Osteoblast (primary cell): ENCODE results near the gene ADK. TPM values are rescaled to one million over a fixed set of nuclear protein-coding genes. Genes with fewer than 3 reads are reported as not detected.

Source experiments
- DNase-seq: peaks from one replicate; pipeline ENCODE4 v3.0.0; 2011; ENCODE audit warnings: low spot score, mixed read lengths; ENCODE audit not compliant: insufficient read length; ENCODE audit errors: missing footprints
- H2AFZ ChIP-seq: 2 replicates; pipeline ENCODE4 v1.6.0; 2011; ENCODE audit warnings: mild to moderate bottlenecking, low read length
- H3K27ac ChIP-seq: 2 replicates; pipeline ENCODE4 v1.5.1; 2011; ENCODE audit warnings: mild to moderate bottlenecking, low read depth, low read length, moderate library complexity
- H3K27me3 ChIP-seq: 2 replicates; pipeline ENCODE4 v1.6.0; 2012; ENCODE audit warnings: mild to moderate bottlenecking, control low read depth, inconsistent platforms, low read length, moderate library complexity; ENCODE audit not compliant: insufficient read depth
- H3K36me3 ChIP-seq: 2 replicates; pipeline ENCODE4 v1.5.1; 2011; ENCODE audit warnings: mild to moderate bottlenecking, low read length, control low read depth, moderate library complexity; ENCODE audit not compliant: insufficient read depth
- H3K4me1 ChIP-seq: 2 replicates; pipeline ENCODE4 v1.5.1; 2011; ENCODE audit warnings: mild to moderate bottlenecking, low read length, control low read depth, moderate library complexity; ENCODE audit not compliant: insufficient read depth
- H3K4me2 ChIP-seq: 2 replicates; pipeline ENCODE4 v1.6.0; 2011; ENCODE audit warnings: mild to moderate bottlenecking, low read length; ENCODE audit not compliant: insufficient read depth
- H3K4me3 ChIP-seq: fragments of 200-600 bp; sonication (generic); 3 replicates; pipeline ENCODE4 v1.5.1; 2012; ENCODE audit warnings: mild to moderate bottlenecking, low read length, inconsistent platforms; ENCODE audit not compliant: insufficient read depth
- H3K79me2 ChIP-seq: 2 replicates; pipeline ENCODE4 v1.6.0; 2012; ENCODE audit warnings: mild to moderate bottlenecking, low read length, control low read depth, inconsistent platforms; ENCODE audit not compliant: insufficient read depth
- H3K9me3 ChIP-seq: 2 replicates; pipeline ENCODE4 v1.5.1; 2011; ENCODE audit warnings: low read depth, low read length, control low read depth
- H4K20me1 ChIP-seq: 2 replicates; pipeline ENCODE4 v1.6.0; 2012; ENCODE audit warnings: mild to moderate bottlenecking, low read length, control low read depth; ENCODE audit not compliant: insufficient read depth
- CTCF ChIP-seq: IDR thresholded peaks from 2 replicates; pipeline ENCODE4 v1.5.1; 2011; ENCODE audit warnings: mild to moderate bottlenecking, low read depth, low read length, moderate library complexity; ENCODE audit errors: extremely low read depth
- total RNA-seq: library from RNA; depleted of rRNA; stranded (reverse); fragments of >200 nt; gene quantifications from 2 replicates; pipeline ENCODE4 v1.2.3, GENCODE V29; 2012

Gene ADK
- total RNA-seq: 34.0 and 46.3 TPM in 2 replicates

DNA sequence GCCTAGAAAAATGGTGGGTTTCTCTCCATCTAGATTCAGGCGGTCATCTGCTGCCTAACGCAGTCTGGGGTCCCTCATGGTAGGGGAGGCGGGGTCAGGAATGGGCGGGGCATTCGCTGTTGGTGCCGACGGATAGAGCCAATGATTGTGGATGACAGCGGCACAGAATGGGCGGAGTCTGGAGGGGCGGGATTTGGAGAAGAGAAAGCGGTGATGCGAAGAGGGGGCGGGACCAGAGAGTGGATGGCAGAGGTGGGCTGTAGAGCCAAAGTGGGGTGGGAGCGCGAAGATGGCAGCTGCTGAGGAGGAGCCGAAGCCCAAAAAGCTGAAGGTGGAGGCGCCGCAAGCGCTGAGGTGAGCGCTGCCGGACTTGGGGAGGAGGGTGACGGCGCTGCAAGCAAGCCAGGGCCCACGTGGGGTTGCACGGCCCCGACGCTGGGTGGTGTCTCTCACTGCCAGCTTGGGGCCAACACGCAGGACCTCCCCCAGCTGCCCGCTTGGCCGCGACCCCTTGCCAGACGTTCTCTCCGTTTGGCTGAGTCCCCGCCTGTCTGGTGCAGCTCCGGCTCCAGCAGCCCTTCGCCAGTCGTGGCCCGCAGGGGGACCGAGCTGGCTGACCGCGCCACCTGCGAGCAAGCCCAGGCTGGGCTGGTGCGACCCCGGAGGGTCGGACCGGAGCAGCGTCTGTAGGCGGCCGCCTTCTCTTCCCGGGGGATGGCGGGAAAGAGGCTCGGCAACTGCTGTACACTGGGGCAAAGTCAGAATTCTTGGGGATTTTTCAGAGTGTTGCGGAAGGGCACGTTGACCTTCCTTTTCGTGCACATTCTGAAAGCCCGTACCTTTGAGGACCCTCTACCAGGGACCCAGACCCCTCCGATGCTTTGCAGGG is at the start of gene ADK:
ADK (plus strand) TSS at position 232 of the 889 bp plus-strand sequence; CDS start at position 290, 58 bp downstream.
- H2AFZ ChIP-seq: peak within 1 kb of the TSS; percentile 96
- H3K4me2 ChIP-seq: peak within 1 kb of the TSS; percentile 92
- peaks cover 15% of the 10 kb centered on the region for H4K20me1 ChIP-seq
- H3K79me2 ChIP-seq: peaks cover 52% of the 10 kb centered on the region
- H3K4me3 ChIP-seq: peak within 1 kb of the TSS; percentile 98
- H3K36me3 ChIP-seq: no peaks in the 10 kb centered on the region
- H3K27ac ChIP-seq: peak within 1 kb of the TSS; percentile 99
- no peaks in the 10 kb centered on the region for H3K9me3 ChIP-seq
- DNase-seq: peak; percentile 97
- H3K27me3 ChIP-seq: no peaks in the 10 kb centered on the region
- TF ChIP-seq CTCF: no peak
- peaks cover 14% of the 10 kb centered on the region for H3K4me1 ChIP-seq

- Histone ChIP-seq H3K27me3 (no peaks in the 10 kb centered on the region), H3K4me1 (no peaks in the 10 kb centered on the region), H3K79me2 (peaks cover 51% of the 10 kb centered on the region), H3K27ac (no peak overlapping the region), H3K4me2 (no peak overlapping the region), H3K4me3 (no peak overlapping the region), H2AFZ (no peak overlapping the region), H3K36me3 (peaks cover 89% of the 10 kb centered on the region), H4K20me1 (peaks cover 9% of the 10 kb centered on the region), H3K9me3 (no peaks in the 10 kb centered on the region)
- DNase-seq: no peak
- peak; percentile 46 for TF ChIP-seq CTCF
Observed at GRCh38 chr10:74103560-74104258, 47.3 kb upstream of the ADK start.

GRCh38 chr10:74104480-74104879 is 46.5 kb upstream of the ADK start:
- no peaks in the 10 kb centered on the region for H3K4me1 ChIP-seq
- peaks cover 89% of the 10 kb centered on the region for H3K36me3 ChIP-seq
- H3K9me3 ChIP-seq: no peaks in the 10 kb centered on the region
- no peak for DNase-seq
- H4K20me1 ChIP-seq: peaks cover 9% of the 10 kb centered on the region
- no peak for TF ChIP-seq CTCF
- no peak overlapping the region for H3K4me2 ChIP-seq
- H3K79me2 ChIP-seq: peaks cover 51% of the 10 kb centered on the region
- H2AFZ ChIP-seq: no peak overlapping the region
- H3K4me3 ChIP-seq: no peak overlapping the region
- no peak overlapping the region for H3K27ac ChIP-seq
- H3K27me3 ChIP-seq: no peaks in the 10 kb centered on the region

GRCh38 chr10:74104996-74105395 is 46.0 kb upstream of the ADK start:
- Histone ChIP-seq H3K36me3 (peaks cover 89% of the 10 kb centered on the region), H3K79me2 (peaks cover 51% of the 10 kb centered on the region), H3K4me1 (no peaks in the 10 kb centered on the region), H2AFZ (no peak overlapping the region), H3K4me3 (no peak overlapping the region), H3K27ac (no peak overlapping the region), H4K20me1 (peaks cover 12% of the 10 kb centered on the region), H3K4me2 (no peak overlapping the region), H3K27me3 (no peaks in the 10 kb centered on the region), H3K9me3 (no peaks in the 10 kb centered on the region)
- no peak for DNase-seq
- no peak for TF ChIP-seq CTCF
